ENCODE data around the gene OR52J3.

The OR52J3 gene

DNA sequence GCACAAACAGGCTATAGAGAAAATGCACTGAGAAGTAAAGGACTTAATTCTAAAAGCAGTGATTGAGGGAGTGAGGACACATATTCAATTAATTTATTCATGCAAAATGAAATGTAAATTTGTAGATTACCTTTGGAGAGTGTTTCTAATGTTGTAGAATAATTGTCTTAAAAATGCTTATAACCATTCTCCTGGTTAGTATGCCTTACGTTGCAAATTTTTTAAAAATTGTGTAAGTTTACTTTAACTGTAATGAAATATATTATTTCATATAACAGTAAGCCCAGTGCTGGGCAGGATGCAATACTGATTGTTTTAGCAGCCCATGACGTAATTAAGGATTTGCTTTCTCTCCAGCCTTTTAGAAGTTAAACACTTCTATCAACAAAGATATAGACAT, 49.7 kb downstream of the OR52J3 start:
- no peak for DNase-seq (ENCODE audit: low spot score)
